ENCODE measurements around the gene TNFSF4. TPM values are rescaled to one million over a fixed set of nuclear protein-coding genes. Genes with fewer than 3 reads are reported as not detected.

The TNFSF4 gene
- total and polyA plus RNA-seq, 2 experiments from 2014 or later: 4.2 to 4.8 TPM

- H3K36me3 ChIP-seq (ENCODE audit: low read depth): no peaks in the 10 kb centered on the region
- H3K27me3 ChIP-seq (replicated peaks; ENCODE audit: insufficient read depth): no peaks in the 10 kb centered on the region
- 0 out of 2 replicates have a peak, but pooled peaks cover 5% of the 10 kb centered on the region for H3F3A ChIP-seq (ENCODE audit: insufficient read depth)
- H3K4me3 ChIP-seq: no peak overlapping the region
- in situ Hi-C loops (cut with MboI): no loop called here
- no peak for DNase-seq
- no peaks in the 10 kb centered on the region for H3K9me3 ChIP-seq (ENCODE audit: low read depth)
- no peak overlapping the region for H3K27ac ChIP-seq
- no peaks in the 10 kb centered on the region for H3K79me2 ChIP-seq (ENCODE audit: insufficient read depth)
- 83 to 92% methylated on average over 6 of the region's 6 CpGs for WGBS, 2 experiments (ENCODE audit: low coverage in 1 of 2, low lambda C conversion rate in 2 of 2, missing lambda C conversion rate in 2 of 2)
- H3K9me2 ChIP-seq (ENCODE audit: insufficient read depth): no peaks in the 10 kb centered on the region
- TF ChIP-seq EZH2phosphoT487 (IDR thresholded peaks at IDR 0.05; ENCODE audit: insufficient read depth, low read depth) (no peak), EZH2 (IDR thresholded peaks at IDR 0.05; ENCODE audit: insufficient read depth, poor library complexity, severe bottlenecking) (no peak)
- H4K20me1 ChIP-seq (ENCODE audit: insufficient read depth): no peaks in the 10 kb centered on the region
- H3K4me1 ChIP-seq (ENCODE audit: insufficient read depth): peaks cover 13% of the 10 kb centered on the region; the same call in 1 of the 2 replicates
- H3K4me2 ChIP-seq (ENCODE audit: unreplicated experiment): no peak overlapping the region
- no peak overlapping the region for H3K9ac ChIP-seq
- H2AFZ ChIP-seq: no peak overlapping the region
Observed at GRCh38 chr1:173248247-173248940, 41.3 kb upstream of the TNFSF4 start.

- no peaks in the 10 kb centered on the region for H3K27me3 ChIP-seq (replicated peaks; ENCODE audit: insufficient read depth)
- no peak overlapping the region for H3K9ac ChIP-seq
- no peaks in the 10 kb centered on the region for H3K9me3 ChIP-seq (ENCODE audit: low read depth)
- no peaks in the 10 kb centered on the region for H3K36me3 ChIP-seq (ENCODE audit: low read depth)
- no peak overlapping the region for H3K4me2 ChIP-seq (ENCODE audit: unreplicated experiment)
- in situ Hi-C loops (cut with MboI): no loop called here
- no peaks in the 10 kb centered on the region for H3K9me2 ChIP-seq (ENCODE audit: insufficient read depth)
- no peak for TF ChIP-seq EZH2 (IDR thresholded peaks at IDR 0.05; ENCODE audit: insufficient read depth, poor library complexity, severe bottlenecking)
- no peak for TF ChIP-seq EZH2phosphoT487 (IDR thresholded peaks at IDR 0.05; ENCODE audit: insufficient read depth, low read depth)
- H3K4me1 ChIP-seq (ENCODE audit: insufficient read depth): peaks cover 8% of the 10 kb centered on the region; the same call in 1 of the 2 replicates
- no peaks in the 10 kb centered on the region for H3F3A ChIP-seq (ENCODE audit: insufficient read depth)
- no peaks in the 10 kb centered on the region for H3K79me2 ChIP-seq (ENCODE audit: insufficient read depth)
- no peaks in the 10 kb centered on the region for H4K20me1 ChIP-seq (ENCODE audit: insufficient read depth)
- no peak for DNase-seq
- no peak overlapping the region for H3K4me3 ChIP-seq
- no peak overlapping the region for H3K27ac ChIP-seq
- no peak overlapping the region for H2AFZ ChIP-seq
Observed at GRCh38 chr1:173245892-173246291, 38.8 kb upstream of the TNFSF4 start.

GRCh38 chr1:173243300-173243699 is 36.2 kb upstream of the TNFSF4 start:
- H4K20me1 ChIP-seq (ENCODE audit: insufficient read depth): no peaks in the 10 kb centered on the region
- H3K4me2 ChIP-seq (ENCODE audit: unreplicated experiment): no peak overlapping the region
- no peak overlapping the region for H3K9ac ChIP-seq
- H3K4me3 ChIP-seq: no peak overlapping the region
- no peak overlapping the region for H3K27ac ChIP-seq
- in situ Hi-C loops (cut with MboI): no loop called here
- no peaks in the 10 kb centered on the region for H3K36me3 ChIP-seq (ENCODE audit: low read depth)
- H3K4me1 ChIP-seq (ENCODE audit: insufficient read depth): no peaks in the 10 kb centered on the region
- no peaks in the 10 kb centered on the region for H3K27me3 ChIP-seq (replicated peaks; ENCODE audit: insufficient read depth)
- no peaks in the 10 kb centered on the region for H3F3A ChIP-seq (ENCODE audit: insufficient read depth)
- H3K9me2 ChIP-seq (ENCODE audit: insufficient read depth): no peaks in the 10 kb centered on the region
- H3K9me3 ChIP-seq (ENCODE audit: low read depth): no peaks in the 10 kb centered on the region
- no peak for DNase-seq
- no peaks in the 10 kb centered on the region for H3K79me2 ChIP-seq (ENCODE audit: insufficient read depth)
- no peak overlapping the region for H2AFZ ChIP-seq
- TF ChIP-seq EZH2 (IDR thresholded peaks at IDR 0.05; ENCODE audit: insufficient read depth, poor library complexity, severe bottlenecking): no peak
- no peak for TF ChIP-seq EZH2phosphoT487 (IDR thresholded peaks at IDR 0.05; ENCODE audit: insufficient read depth, low read depth)
- 32 to 38% methylated on average over 1 of the region's 1 CpG for whole genome bisulfite sequencing, 2 experiments (ENCODE audit: low coverage in 1 of 2, low lambda C conversion rate in 2 of 2, missing lambda C conversion rate in 2 of 2)

GRCh38 chr1:173241528-173242347 is 34.6 kb upstream of the TNFSF4 start:
- WGBS, 2 experiments (ENCODE audit: low coverage in 1 of 2, low lambda C conversion rate in 2 of 2, missing lambda C conversion rate in 2 of 2): 79 to 85% methylated on average over 6 of the region's 6 CpGs
- Histone ChIP-seq H3K4me1 (ENCODE audit: insufficient read depth) (no peaks in the 10 kb centered on the region), H3K4me2 (ENCODE audit: unreplicated experiment) (no peak overlapping the region), H3K79me2 (ENCODE audit: insufficient read depth) (no peaks in the 10 kb centered on the region), H3K36me3 (ENCODE audit: low read depth) (no peaks in the 10 kb centered on the region), H3K4me3 (no peak overlapping the region), H4K20me1 (ENCODE audit: insufficient read depth) (no peaks in the 10 kb centered on the region), H3K9me3 (ENCODE audit: low read depth) (no peaks in the 10 kb centered on the region), H3K9me2 (ENCODE audit: insufficient read depth) (no peaks in the 10 kb centered on the region), H2AFZ (no peak overlapping the region), H3K9ac (no peak overlapping the region), H3K27me3 (replicated peaks; ENCODE audit: insufficient read depth) (no peaks in the 10 kb centered on the region), H3F3A (ENCODE audit: insufficient read depth) (no peaks in the 10 kb centered on the region), H3K27ac (no peak overlapping the region)
- in situ Hi-C loops (cut with MboI): no loop called here
- TF ChIP-seq EZH2phosphoT487 (IDR thresholded peaks at IDR 0.05; ENCODE audit: insufficient read depth, low read depth): no peak
- TF ChIP-seq EZH2 (IDR thresholded peaks at IDR 0.05; ENCODE audit: insufficient read depth, poor library complexity, severe bottlenecking): no peak
- DNase-seq: no peak
